Motor neuron (in vitro differentiated cells): Measurements from ENCODE around the gene ZNF827. TPM values are rescaled to one million over a fixed set of nuclear protein-coding genes. Genes with fewer than 3 reads are reported as not detected.

Experiments
- ATAC-seq, 8 experiments: fragments of 200-7000 bp; cut with Tn5 transposase; replicated peaks in 6 of 8; 2 replicates each; pipeline ENCODE4 v1.8.0; 2021; ENCODE audit warnings: mild to moderate bottlenecking in 8 of 8, moderate library complexity in 8 of 8
- H3K27ac ChIP-seq, 2 donors: fragments of 250-450 bp; sonication (Bioruptor Pico); 2 replicates each; pipeline ENCODE4 v1.9.0; 2021; ENCODE audit warnings: antibody characterized with exemption in 2 of 2, mild to moderate bottlenecking in 2 of 2, moderate library complexity in 1 of 2
- H3K4me1 ChIP-seq, 2 donors: fragments of 250-450 bp; sonication (Bioruptor Pico); replicated peaks in 1 of 2; 2 replicates each; pipeline ENCODE4 v1.6.1; 2021; ENCODE audit warnings: antibody characterized with exemption in 2 of 2, mild to moderate bottlenecking in 2 of 2, moderate library complexity in 1 of 2
- H3K4me3 ChIP-seq, 5 donors: fragments of 250-450 bp; sonication (Bioruptor Pico); 2 replicates each; pipeline ENCODE4 v1.9.0; 2021; ENCODE audit warnings: antibody characterized with exemption in 5 of 5, mild to moderate bottlenecking in 5 of 5, moderate library complexity in 4 of 5
- WGBS, 10 experiments: fragments of 450-650 bp; shearing (Covaris generic); methylation state at CpG; one replicate each; pipeline ENCODE4 v1.0.0; 2022; 5-methylcytosine and 5-hydroxymethylcytosine counted together
- in situ Hi-C, 9 experiments: fragments of 400-800 bp; cut with MboI; loops; one replicate each; pipeline ENCODE4 v1.15.0; 2021; ENCODE audit warnings: low sequenced_read_pairs in 9 of 9, low pct_unique_long_range_greater_than_20kb in 2 of 9; ENCODE audit not compliant: unreplicated experiment in 9 of 9
- total RNA-seq, 8 experiments: library from RNA; unstranded; fragments of 300-600 nt; gene quantifications; 2 replicates each; pipeline versions ENCODE4 v1.2.3 to v1.2.4, GENCODE V29; 2022

Gene ZNF827
- total RNA-seq, 8 experiments from 2014 or later: 13.8 to 40.6 (median 20.6) TPM

DNA sequence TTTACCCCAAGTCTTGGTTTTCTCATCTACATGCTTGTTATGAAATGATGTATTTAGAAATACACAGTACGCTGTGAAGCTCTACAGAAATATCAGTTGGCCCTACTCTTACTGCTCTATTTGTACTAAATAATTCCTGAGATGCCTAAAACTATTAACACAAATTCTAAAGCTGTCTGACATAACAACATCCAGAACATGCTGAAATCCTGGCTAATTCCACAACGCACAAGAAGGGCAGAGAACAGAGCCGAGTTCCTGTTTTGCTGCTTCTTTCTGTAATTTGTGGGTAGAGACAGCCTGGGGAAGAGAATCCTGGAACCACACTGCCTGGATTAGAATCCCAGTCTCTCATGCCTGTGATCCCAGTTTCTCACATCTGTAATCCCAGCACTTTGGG, 59.0 kb downstream of the ZNF827 start:
- in situ Hi-C loops: no loop called here

DNA sequence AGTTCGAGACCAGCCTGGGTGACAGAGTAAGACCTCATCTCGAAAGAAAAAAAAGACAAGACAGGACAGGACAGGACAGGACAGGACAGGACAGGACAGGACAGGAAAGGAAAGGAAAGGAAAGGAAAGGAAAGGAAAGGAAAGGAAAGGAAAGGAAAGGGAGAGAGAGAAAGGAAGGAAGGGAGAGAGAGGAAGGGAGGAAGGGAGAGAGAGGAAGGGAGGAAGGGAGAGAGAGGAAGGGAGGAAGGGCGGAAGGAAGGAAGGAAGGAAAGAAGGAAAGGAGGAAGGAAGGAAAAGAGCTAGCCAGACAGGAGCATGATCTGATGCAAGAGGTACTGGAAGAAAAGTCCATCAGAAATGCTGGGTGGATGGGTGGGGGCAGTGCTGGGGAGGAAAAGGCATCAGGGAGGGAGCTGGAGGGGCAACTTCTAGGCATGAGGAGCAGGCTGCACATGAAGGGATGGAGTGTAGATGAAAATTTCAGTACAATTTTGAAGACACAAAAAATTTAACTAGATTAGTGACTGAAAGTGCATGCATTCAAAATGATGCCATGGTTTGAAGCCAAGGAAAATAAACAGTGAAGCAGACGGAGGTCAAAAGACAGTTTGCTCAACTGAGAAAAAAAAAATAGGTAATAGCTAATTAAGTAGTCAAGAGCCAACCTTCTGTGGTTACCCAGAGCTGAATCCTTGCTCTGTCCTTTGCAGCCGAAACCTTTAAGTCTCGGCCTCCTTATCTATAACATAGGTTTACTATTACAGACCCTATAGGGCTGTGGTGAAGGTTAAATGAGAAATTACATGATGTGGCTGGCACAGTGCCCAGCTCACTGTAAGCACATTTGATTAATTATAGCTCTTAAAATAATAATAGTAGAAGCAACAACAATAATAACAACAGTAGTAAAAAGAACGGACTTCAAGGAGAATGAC, 59.9 kb downstream of the ZNF827 start:
- ATAC-seq: no peak
- no peak overlapping the region for H3K4me3 ChIP-seq
- WGBS, 10 experiments: 89 to 100% (median 94%) methylated on average over 1 to 5 of the region's 7 CpGs
- peaks cover 13 to 22% of the 10 kb centered on the region in 2 donors for H3K4me1 ChIP-seq
- in situ Hi-C loops: no loop called here
- H3K27ac ChIP-seq: no peak overlapping the region

More for the DNA sequence above, 59.0 kb downstream of the ZNF827 start:
- Histone ChIP-seq H3K27ac (no peak overlapping the region), H3K4me3 (no peak overlapping the region), H3K4me1 (peaks cover 17 to 30% of the 10 kb centered on the region in 2 donors)
- no peak for ATAC-seq
- 60 to 100% (median 81%) methylated on average over 1 to 3 of the region's 3 CpGs; no CpG with 5 or more reads in 2 of the 10 experiments for WGBS, 10 experiments

GRCh38 chr4:145876531-145877180, 62.0 kb downstream of the ZNF827 start:
- 86 to 100% (median 95%) methylated on average over 1 to 2 of the region's 2 CpGs; no CpG with 5 or more reads in 1 of the 10 experiments for WGBS, 10 experiments
- in situ Hi-C loops: no loop called here
- no peak overlapping the region for H3K27ac ChIP-seq
- H3K4me3 ChIP-seq: no peak overlapping the region
- peaks cover 0 to 1% of the 10 kb centered on the region in 2 donors for H3K4me1 ChIP-seq
- no peak for ATAC-seq

DNA sequence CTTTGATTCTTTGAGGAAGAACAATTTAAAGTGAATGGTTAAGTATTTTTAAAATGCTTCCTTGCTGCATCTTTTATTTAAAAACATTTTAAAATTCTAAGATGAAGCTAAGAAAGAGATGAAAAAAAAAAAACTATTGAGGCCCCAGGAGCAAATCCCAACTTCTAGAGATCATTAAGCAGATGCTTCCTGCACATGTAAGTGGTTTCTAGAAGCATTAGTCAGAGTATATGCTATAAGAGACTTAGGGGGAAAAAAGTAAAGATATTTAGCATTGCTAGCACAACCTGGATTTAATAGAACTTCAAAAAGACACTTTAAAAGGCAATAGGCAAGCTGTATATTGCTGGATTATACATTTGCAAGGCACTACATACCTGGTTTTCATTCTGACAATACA, 64.7 kb downstream of the ZNF827 start:
- no peak overlapping the region for H3K4me3 ChIP-seq

DNA sequence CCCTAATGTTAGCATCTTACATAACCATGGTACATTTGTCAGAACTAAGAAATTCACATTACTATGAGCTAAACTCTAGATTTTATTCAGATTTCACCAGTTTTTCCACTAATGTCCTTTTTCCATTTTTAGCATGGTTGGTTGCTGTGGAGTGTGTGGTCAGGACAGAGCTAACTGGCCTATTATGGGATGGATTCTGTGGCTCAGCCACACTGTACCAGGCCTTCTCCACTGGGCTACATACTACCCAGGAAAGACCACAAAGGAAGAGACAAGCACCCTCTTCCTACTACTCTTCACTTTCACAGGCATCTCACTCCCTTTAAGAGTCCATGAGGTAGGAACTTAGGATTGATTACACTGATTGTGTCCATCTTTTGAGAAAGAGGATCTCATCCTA, 67.4 kb downstream of the ZNF827 start:
- Histone ChIP-seq H3K4me3 (no peak overlapping the region), H3K4me1 (peaks cover 0 to 3% of the 10 kb centered on the region in 2 donors), H3K27ac (no peak overlapping the region)
- in situ Hi-C loops: no loop called here
- no peak for ATAC-seq

More for the DNA sequence above, 64.7 kb downstream of the ZNF827 start:
- H3K27ac ChIP-seq: no peak overlapping the region
- in situ Hi-C loops: no loop called here
- no peak for ATAC-seq
- H3K4me1 ChIP-seq: peaks cover 0 to 3% of the 10 kb centered on the region in 2 donors

DNA sequence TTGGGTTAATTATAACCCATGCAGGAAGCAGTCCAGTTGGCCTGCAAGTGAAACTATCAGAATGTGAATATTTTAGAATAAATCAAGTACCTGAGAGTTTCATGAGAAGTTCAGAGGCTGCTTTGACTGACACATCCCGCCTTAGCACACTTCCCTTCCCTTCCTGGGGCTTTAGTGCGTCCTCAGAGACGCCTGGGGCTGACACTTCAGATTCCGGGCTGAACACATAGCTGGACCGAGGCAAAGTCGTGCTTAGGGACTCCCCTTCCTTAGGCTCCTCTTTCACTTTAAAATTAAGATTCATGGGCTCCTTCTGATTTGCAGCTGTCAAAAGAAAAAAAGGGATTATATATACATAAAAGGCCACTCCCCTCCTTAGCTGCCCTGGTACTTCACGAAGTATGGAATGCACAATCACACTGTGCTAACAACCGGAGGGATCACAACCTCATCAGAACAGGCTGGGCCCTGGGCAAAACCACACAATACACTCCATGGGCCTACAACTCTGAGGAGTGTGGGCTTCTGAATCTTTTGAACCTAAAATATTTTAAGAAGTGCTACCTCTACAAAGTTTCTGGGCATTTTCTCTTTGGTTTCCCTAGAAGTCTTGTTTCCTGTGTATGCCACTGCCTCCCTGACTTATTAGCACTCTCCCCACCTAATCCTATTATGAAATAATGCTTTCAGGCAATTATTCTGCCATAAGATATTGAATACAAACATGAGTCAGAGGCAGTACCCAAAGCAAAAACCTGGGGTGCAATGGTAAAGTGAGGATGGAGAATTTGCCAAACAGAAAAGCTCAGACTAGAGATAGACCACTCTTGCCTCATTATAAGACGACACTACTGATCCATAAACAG, 68.2 kb downstream of the ZNF827 start:
- 0 to 90% (median 67%) methylated on average over 2 to 7 of the region's 9 CpGs; no CpG with 5 or more reads in 1 of the 10 experiments for WGBS, 10 experiments
- H3K27ac ChIP-seq: no peak overlapping the region
- in situ Hi-C loops: no loop called here
- peak in 5 of 8 experiments; percentile 26 to 94 (median 89) for ATAC-seq
- no peak overlapping the region for H3K4me3 ChIP-seq
- H3K4me1 ChIP-seq: peaks cover 3 to 5% of the 10 kb centered on the region in 2 donors

- Histone ChIP-seq H3K4me3 (no peak overlapping the region), H3K4me1 (peaks cover 6 to 7% of the 10 kb centered on the region in 2 donors), H3K27ac (no peak overlapping the region)
- ATAC-seq: no peak
- in situ Hi-C loops: no loop called here
- 10 to 100% (median 62%) methylated on average over 1 of the region's 1 CpG; no CpG with 5 or more reads in 2 of the 10 experiments for WGBS, 10 experiments
Measured at GRCh38 chr4:145868637-145869409, 69.8 kb downstream of the ZNF827 start.

GRCh38 chr4:145867406-145867805, 71.2 kb downstream of the ZNF827 start:
- Histone ChIP-seq H3K4me1 (peaks cover 6 to 7% of the 10 kb centered on the region in 2 donors), H3K27ac (no peak overlapping the region), H3K4me3 (no peak overlapping the region)
- in situ Hi-C loops: no loop called here
- ATAC-seq: no peak

GRCh38 chr4:145866991-145867390, 71.6 kb downstream of the ZNF827 start:
- Histone ChIP-seq H3K27ac (no peak overlapping the region), H3K4me3 (no peak overlapping the region), H3K4me1 (peaks cover 6 to 7% of the 10 kb centered on the region in 2 donors)
- in situ Hi-C loops: no loop called here
- no peak for ATAC-seq
- WGBS, 10 experiments: 69 to 100% (median 92%) methylated on average over 2 to 4 of the region's 4 CpGs; no CpG with 5 or more reads in 1 of the 10 experiments

DNA sequence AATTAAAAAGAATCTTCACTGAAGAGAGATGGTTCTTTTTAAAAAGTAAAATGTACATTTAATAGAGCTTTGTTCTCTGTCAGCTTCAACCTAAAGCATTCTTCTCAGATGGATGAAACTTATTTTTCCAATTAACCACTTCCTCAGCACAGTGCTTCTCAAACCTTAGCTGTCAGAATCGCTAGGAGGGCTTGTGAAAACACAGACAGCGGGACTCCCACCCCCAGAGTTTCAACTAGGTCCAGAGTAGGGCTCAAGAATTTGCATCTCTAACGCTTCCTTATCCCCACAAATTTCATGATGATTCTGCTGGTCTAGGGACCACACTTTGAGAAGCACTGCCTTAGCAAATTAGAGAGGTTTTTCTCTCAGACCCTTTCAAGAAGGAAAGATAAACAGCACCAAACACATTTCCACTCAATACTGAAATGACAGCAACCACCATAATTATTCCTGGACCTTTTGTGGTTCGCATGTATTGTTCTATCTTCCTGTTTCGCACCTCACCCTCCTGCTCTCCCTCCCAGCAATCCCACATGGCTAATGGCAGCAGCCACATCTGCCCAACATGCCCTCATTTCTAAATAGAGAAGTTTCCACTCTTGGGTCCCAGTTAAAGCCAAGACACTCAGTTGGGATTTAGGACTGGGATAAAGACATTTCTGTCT, 73.2 kb downstream of the ZNF827 start:
- H3K4me3 ChIP-seq: no peak overlapping the region
- ATAC-seq: no peak
- no peak overlapping the region for H3K27ac ChIP-seq
- H3K4me1 ChIP-seq: peaks cover 4 to 7% of the 10 kb centered on the region in 2 donors
- in situ Hi-C loops: no loop called here
- 59 to 100% (median 90%) methylated on average over 1 to 5 of the region's 5 CpGs for WGBS, 10 experiments

DNA sequence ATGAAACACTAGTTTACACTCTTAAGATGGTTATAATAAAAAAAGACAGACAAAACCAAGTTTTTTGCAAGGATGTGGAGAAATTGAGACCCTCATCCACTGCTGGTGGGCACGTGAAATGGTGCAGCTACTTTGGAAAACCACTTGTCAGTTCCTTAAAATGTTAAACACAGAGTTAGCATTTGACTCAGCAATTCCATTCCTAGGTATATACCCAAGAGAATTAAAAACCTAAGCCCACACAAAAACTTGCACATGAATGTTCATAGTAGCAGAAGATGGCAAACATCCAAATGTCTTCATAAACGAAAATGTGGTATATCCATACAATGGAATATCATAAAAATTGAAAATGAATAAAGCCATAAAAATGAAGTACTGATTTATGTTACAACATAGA, 75.4 kb downstream of the ZNF827 start:
- ATAC-seq: peak in 1 of 8 experiments; percentile 0
- no peak overlapping the region for H3K27ac ChIP-seq
- in situ Hi-C loops: no loop called here
- WGBS, 10 experiments: 0 to 95% (median 83%) methylated on average over 1 to 2 of the region's 2 CpGs; no CpG with 5 or more reads in 1 of the 10 experiments
- H3K4me1 ChIP-seq: peaks cover 7 to 8% of the 10 kb centered on the region in 2 donors
- no peak overlapping the region for H3K4me3 ChIP-seq
